Ovary (tissue), 9 donors: Measurements from ENCODE around the gene CEP131. TPM values are rescaled to one million over a fixed set of nuclear protein-coding genes. Genes with fewer than 3 reads are reported as not detected.

Experiments
- DNase-seq, 5 donors: peaks; one replicate each; pipeline ENCODE4 v3.0.0-alpha.2; 2019 to 2020
- H3K27ac ChIP-seq, 2 donors: fragments of 200-600 bp; one replicate each; pipeline versions ENCODE4 v1.5.1 to v1.8.0; 2019 to 2022
- H3K27me3 ChIP-seq: fragments of 200-600 bp; one replicate; pipeline ENCODE4 v1.8.0; 2022
- H3K36me3 ChIP-seq: fragments of 200-600 bp; sonication (generic); one replicate; pipeline ENCODE4 v1.5.1; 2019
- H3K4me1 ChIP-seq: one replicate; pipeline ENCODE4 v1.8.1; 2013; ENCODE audit warnings: mild to moderate bottlenecking, moderate library complexity; ENCODE audit not compliant: insufficient read depth
- H3K4me3 ChIP-seq: fragments of 200-600 bp; sonication (generic); one replicate; pipeline ENCODE4 v1.5.1; 2017
- H3K9me3 ChIP-seq, 2 donors: fragments of 200-600 bp in 1 of 2; sonication (generic) in 1 of 2; one replicate each; pipeline versions ENCODE4 v1.5.1 to v1.8.1; 2013 to 2019; ENCODE audit warnings: mild to moderate bottlenecking in 1 of 2, moderate library complexity in 1 of 2
- EP300 ChIP-seq: sonication (generic); formaldehyde crosslinking; IDR thresholded peaks from one replicate; pipeline ENCODE4 v1.6.1; 2017; ENCODE audit warnings: antibody characterized with exemption
- POLR2A ChIP-seq: fragments of 450-650 bp; IDR thresholded peaks from one replicate; pipeline ENCODE4 v1.6.1; 2017; ENCODE audit warnings: antibody characterized with exemption, mild to moderate bottlenecking, moderate library complexity
- WGBS, 3 donors: extraction: QIAGEN DNeasy Blood & Tissue Kit in 1 of 3; methylation state at CpG; one replicate each; pipeline versions ENCODE4 v1.1.5 to v1.1.7; 2013 to 2017; 5-methylcytosine and 5-hydroxymethylcytosine counted together
- intact Hi-C, 4 donors: fragments of 100-400 bp; cut with DNase I; formaldehyde crosslinking; loops; one replicate each; pipeline versions ENCODE4 v1.11.0 to v1.15.1; 2022 to 2023
- polyA plus RNA-seq, 2 donors: library from polyadenylated mRNA; stranded (reverse); fragments of 200-250 nt in 1 of 2; fragments of 350-450 nt in 1 of 2; fragmentation: Illumina TruSeq in 1 of 2; extraction: RNeasy Lipid Tissue Mini Kit (QIAGEN cat#74804) in 1 of 2; gene quantifications; one replicate each; pipeline ENCODE4 v1.2.3, GENCODE V29; 2013 to 2014
- total RNA-seq, 7 donors: library from RNA; depleted of rRNA in 2 of 7; stranded (reverse); fragments of >200 nt in 2 of 7; fragmentation: NEBNext Ultra II Directional in 3 of 7; extraction: Animal tissue kit (Norgen Biotek cat#: 25700) in 3 of 7; gene quantifications; one replicate each; pipeline versions ENCODE4 v1.1.0 to v1.2.4, GENCODE V29; 2016 to 2023
- TF ChIP-seq, protein P1 (sequence below), 3 donors: fragments of 450-650 bp in 2 of 3; fragments of 200-600 bp in 1 of 3; IDR thresholded peaks; one replicate each; pipeline versions ENCODE4 v1.5.1 to v1.8.0; 2016 to 2022; ENCODE audit warnings: antibody characterized with exemption in 3 of 3, mild to moderate bottlenecking in 1 of 3
- donor health status: DM: no; HTN: no; CAD: no; lungs with moderate emphysema.
- donor health status: DM: no; HTN: no; CAD: no.
- donor health status: Bipolar disorder and iron deficiency.
- donor health status: DM: yes; HTN: yes; CAD: no.
- donor health status: DM: no; HTN: no; CAD: no.
- donor health status: DM: yes; HTN: yes; CAD: no.

Gene CEP131
- total and polyA plus RNA-seq, 9 donors: 0.22 to 10.7 (median 8.8) TPM

DNA sequence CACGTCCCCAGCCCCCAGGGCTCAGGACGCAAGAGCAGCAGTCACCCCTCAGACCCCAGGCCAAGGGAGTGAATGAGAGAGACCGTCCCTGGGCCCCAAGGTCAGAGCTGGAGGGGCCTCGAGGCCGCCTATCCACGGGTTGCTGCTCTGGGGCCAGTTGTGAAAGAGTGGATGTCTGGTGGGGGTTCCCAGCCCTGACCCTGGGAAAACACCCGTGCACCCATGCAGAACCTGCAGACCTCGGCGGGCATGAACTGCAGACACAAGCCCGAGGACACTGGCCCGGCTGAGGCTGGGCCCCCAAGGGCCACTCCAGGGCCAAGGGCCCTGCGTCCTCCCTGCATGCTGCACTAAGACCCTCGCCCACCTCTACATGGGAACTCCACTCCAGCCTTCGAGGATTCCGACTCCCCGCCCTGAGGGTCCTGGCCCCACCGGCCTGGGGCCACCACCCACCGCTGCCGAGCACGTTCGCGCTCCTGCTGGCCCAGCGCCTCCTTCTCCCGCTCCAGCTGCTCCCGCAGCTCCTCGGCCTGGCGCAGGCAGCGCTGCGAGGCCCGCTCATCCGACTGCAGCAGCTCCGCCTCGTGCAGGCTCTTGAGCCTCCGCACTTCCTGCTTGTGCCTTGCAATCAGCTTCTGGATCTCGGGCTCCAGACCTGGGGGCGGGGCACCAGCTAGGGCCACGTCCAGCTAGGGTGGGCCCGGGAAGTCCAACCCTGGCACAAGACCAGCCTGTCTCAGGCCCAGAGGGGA lies 29.1 kb downstream of the CEP131 start:
- Histone ChIP-seq H3K4me1 (no peaks in the 10 kb centered on the region), H3K9me3 (no peaks in the 10 kb centered on the region), H3K36me3 (no peaks in the 10 kb centered on the region), H3K27ac (no peak overlapping the region), H3K27me3 (no peaks in the 10 kb centered on the region), H3K4me3 (no peak overlapping the region)
- WGBS, 3 donors: 83 to 90% (median 88%) methylated on average over 38 of the region's 38 CpGs
- DNase-seq: no peak
- TF ChIP-seq, protein P1, sequence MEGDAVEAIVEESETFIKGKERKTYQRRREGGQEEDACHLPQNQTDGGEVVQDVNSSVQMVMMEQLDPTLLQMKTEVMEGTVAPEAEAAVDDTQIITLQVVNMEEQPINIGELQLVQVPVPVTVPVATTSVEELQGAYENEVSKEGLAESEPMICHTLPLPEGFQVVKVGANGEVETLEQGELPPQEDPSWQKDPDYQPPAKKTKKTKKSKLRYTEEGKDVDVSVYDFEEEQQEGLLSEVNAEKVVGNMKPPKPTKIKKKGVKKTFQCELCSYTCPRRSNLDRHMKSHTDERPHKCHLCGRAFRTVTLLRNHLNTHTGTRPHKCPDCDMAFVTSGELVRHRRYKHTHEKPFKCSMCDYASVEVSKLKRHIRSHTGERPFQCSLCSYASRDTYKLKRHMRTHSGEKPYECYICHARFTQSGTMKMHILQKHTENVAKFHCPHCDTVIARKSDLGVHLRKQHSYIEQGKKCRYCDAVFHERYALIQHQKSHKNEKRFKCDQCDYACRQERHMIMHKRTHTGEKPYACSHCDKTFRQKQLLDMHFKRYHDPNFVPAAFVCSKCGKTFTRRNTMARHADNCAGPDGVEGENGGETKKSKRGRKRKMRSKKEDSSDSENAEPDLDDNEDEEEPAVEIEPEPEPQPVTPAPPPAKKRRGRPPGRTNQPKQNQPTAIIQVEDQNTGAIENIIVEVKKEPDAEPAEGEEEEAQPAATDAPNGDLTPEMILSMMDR (IDR thresholded peaks at IDR 0.05): no peak
- TF ChIP-seq EP300: no peak
- no peak for TF ChIP-seq POLR2A
- intact Hi-C loops: no loop called here

DNA sequence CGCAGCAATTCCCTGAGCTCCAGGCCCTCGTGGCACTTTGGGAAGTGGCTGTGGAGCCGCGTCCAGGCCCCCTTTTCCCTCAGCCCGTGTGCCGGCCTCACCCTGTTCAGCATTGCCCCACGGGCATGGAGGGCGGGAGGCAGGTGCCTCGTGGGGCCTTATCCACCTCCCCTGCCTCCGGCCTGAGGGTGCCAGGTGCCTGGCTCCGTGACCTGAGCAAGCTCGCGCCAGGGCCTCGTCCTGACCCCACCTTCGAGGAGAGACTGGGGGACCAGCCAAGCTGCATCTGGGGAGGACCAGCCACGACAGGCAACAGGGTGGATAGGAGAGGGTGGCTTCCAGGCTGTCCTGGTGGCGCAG lies 29.7 kb downstream of the CEP131 start:
- H3K36me3 ChIP-seq: no peaks in the 10 kb centered on the region
- intact Hi-C loops: no loop called here
- no peak overlapping the region for H3K27ac ChIP-seq
- no peaks in the 10 kb centered on the region for H3K27me3 ChIP-seq
- WGBS, 3 donors: 86 to 89% (median 87%) methylated on average over 17 of the region's 17 CpGs
- no peaks in the 10 kb centered on the region for H3K4me1 ChIP-seq
- no peaks in the 10 kb centered on the region for H3K9me3 ChIP-seq
- no peak overlapping the region for H3K4me3 ChIP-seq
- no peak for DNase-seq
- TF ChIP-seq POLR2A (no peak), EP300 (no peak)
- TF ChIP-seq, protein P1 (IDR thresholded peaks at IDR 0.05): no peak

DNA sequence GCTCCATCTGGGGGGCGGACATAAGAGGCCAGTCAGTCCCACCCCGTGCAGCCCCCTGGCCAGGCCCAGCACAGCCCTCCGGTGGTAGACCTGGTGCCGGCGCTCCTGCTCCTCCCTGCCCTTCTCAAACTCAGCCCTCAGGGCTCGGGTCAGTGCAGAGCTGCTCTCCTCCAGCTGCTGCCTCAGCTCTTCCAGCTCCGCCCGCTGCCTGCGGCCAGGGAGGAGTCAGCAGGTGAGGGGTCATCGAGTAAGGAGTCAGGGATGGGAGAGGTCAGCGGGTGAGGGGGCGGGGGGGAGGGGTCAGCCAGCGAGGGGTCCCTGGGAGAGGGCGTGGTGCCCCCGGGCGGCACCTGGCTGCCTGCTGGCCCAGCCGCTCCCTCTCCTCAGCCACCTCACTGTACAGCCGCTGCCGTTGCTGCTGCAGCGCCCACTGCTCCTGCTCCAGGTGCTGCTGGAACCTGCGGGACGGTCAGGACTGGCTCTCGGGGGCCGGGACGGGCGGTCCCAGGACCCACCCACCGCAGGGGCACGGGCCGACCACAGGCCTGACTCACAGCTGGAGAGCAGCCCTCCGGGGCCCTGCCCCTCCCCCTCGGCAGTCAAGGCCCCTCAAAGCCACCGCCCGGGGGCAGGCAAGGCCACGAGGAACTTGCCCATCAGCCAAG lies 30.2 kb downstream of the CEP131 start:
- no peak overlapping the region for H3K27ac ChIP-seq
- TF ChIP-seq POLR2A: no peak
- TF ChIP-seq, protein P1 (IDR thresholded peaks at IDR 0.05): no peak
- no peaks in the 10 kb centered on the region for H3K9me3 ChIP-seq
- H3K27me3 ChIP-seq: no peaks in the 10 kb centered on the region
- 70 to 87% (median 77%) methylated on average over 19 to 34 of the region's 34 CpGs for WGBS, 3 donors
- no peaks in the 10 kb centered on the region for H3K36me3 ChIP-seq
- DNase-seq: no peak
- H3K4me1 ChIP-seq: no peaks in the 10 kb centered on the region
- intact Hi-C loops: no loop called here
- no peak overlapping the region for H3K4me3 ChIP-seq

DNA sequence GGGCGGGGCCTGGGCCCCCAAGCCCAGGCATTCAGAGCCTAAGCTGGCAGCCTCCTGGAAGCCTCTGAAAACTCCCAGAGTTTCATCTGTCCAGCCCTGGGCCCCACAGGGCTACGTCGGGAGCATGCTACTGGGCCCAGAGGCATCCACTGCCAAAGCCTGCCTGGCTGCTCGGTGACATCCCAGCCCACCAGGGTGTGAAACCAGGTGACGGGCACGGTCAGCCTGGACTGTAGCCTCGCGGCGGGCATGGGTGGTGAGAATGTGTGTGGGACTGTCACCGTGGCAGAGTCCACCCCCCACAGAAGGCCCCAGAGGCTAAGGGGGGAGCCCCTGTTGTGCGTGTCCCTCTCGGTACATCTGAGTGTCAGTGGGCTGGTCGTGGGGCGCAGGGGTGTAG lies 31.1 kb downstream of the CEP131 start:
- intact Hi-C loops: no loop called here
- WGBS, 3 donors: 92 to 94% (median 94%) methylated on average over 11 to 14 of the region's 14 CpGs
- Histone ChIP-seq H3K9me3 (no peaks in the 10 kb centered on the region), H3K4me1 (no peaks in the 10 kb centered on the region), H3K36me3 (no peaks in the 10 kb centered on the region), H3K27ac (no peak overlapping the region), H3K4me3 (no peak overlapping the region), H3K27me3 (no peaks in the 10 kb centered on the region)
- DNase-seq: no peak
- TF ChIP-seq POLR2A (no peak), EP300 (no peak)
- TF ChIP-seq, protein P1 (IDR thresholded peaks at IDR 0.05): no peak
